ENCODE data around the gene SNPH.

Gene SNPH

GRCh38 chr20:1310506-1311190 is 44.6 kb downstream of the SNPH start:
- Histone ChIP-seq H3K4me1 (ENCODE audit: control insufficient read depth, insufficient read depth, low read length) (0 out of 2 replicates have a peak, but pooled peaks cover 2% of the 10 kb centered on the region), H3K4me3 (ENCODE audit: low read depth, low read length) (no peak overlapping the region), H3K27ac (ENCODE audit: extremely low read depth, low read depth, low read length) (no peak overlapping the region), H3K36me3 (ENCODE audit: control insufficient read depth in 2 of 2, insufficient read depth in 1 of 2, low read length in 2 of 2) (peaks cover 0 to 6% of the 10 kb centered on the region in 2 experiments; a peak in 1 of 3 replicates), H3K9me3 (ENCODE audit: control insufficient read depth, insufficient read depth, low read depth, low read length) (no peaks in the 10 kb centered on the region)
- POLR2A ChIA-PET = no interaction called here
- TF ChIP-seq ZNF692 (tag by site-specific recombination; IDR thresholded peaks at IDR 0.05) = no peak
- no peak for TF ChIP-seq ZFP37 (tag by site-specific recombination; IDR thresholded peaks at IDR 0.05)
- no peak for TF ChIP-seq ZBTB8A (tag by site-specific recombination; IDR thresholded peaks at IDR 0.05)
- TF ChIP-seq ZSCAN4 (tag by site-specific recombination; IDR thresholded peaks at IDR 0.05) = no peak
- TF ChIP-seq OSR2 (tag by site-specific recombination; IDR thresholded peaks at IDR 0.05) = no peak
- TF ChIP-seq PRDM4 (tag by site-specific recombination; IDR thresholded peaks at IDR 0.05) = no peak
- CTCF ChIA-PET = interaction anchor here (4.3 kb wide), 1 partner anchor 125 kb away, joined by 56 read pairs; no protein-coding TSS in a partner anchor

GRCh38 chr20:1312308-1312707 is 46.2 kb downstream of the SNPH start:
- Histone ChIP-seq H3K9me3 (ENCODE audit: control insufficient read depth, insufficient read depth, low read depth, low read length) (no peaks in the 10 kb centered on the region), H3K27ac (ENCODE audit: extremely low read depth, low read depth, low read length) (no peak overlapping the region), H3K4me3 (ENCODE audit: low read depth, low read length) (no peak overlapping the region), H3K36me3 (ENCODE audit: control insufficient read depth in 2 of 2, insufficient read depth in 1 of 2, low read length in 2 of 2) (no peaks in the 10 kb centered on the region), H3K4me1 (ENCODE audit: control insufficient read depth, insufficient read depth, low read length) (0 out of 2 replicates have a peak, but pooled peaks cover 2% of the 10 kb centered on the region)
- TF ChIP-seq TRIM28 (IDR thresholded peaks at IDR 0.05; ENCODE audit: borderline replicate concordance, low read length) (no peak), ZNF692 (tag by site-specific recombination; IDR thresholded peaks at IDR 0.05) (no peak), ZNF248 (tag by site-specific recombination; IDR thresholded peaks at IDR 0.05) (no peak), ZNF449 (tag by site-specific recombination; IDR thresholded peaks at IDR 0.05) (no peak), ZNF324 (tag by site-specific recombination; IDR thresholded peaks at IDR 0.05) (no peak), ZNF10 (tag by site-specific recombination; IDR thresholded peaks at IDR 0.05) (no peak), ZNF585B (tag by site-specific recombination; IDR thresholded peaks at IDR 0.05) (no peak), ZNF341 (tag by site-specific recombination; IDR thresholded peaks at IDR 0.05; ENCODE audit: low read depth) (no peak), ZNF791 (tag by site-specific recombination; IDR thresholded peaks at IDR 0.05) (no peak), ZNF302 (tag by site-specific recombination; IDR thresholded peaks at IDR 0.05; ENCODE audit: low read depth) (no peak), SP2 (tag by site-specific recombination; IDR thresholded peaks at IDR 0.05) (no peak), ZNF366 (tag by site-specific recombination; conservative IDR thresholded peaks at IDR 0.05) (no peak), ZNF354C (tag by site-specific recombination; IDR thresholded peaks at IDR 0.05; ENCODE audit: borderline replicate concordance, low read depth) (no peak), ZNF362 (tag by site-specific recombination; IDR thresholded peaks at IDR 0.05) (no peak), ZNF664 (tag by site-specific recombination; IDR thresholded peaks at IDR 0.05) (no peak)
- ChIA-PET CTCF (interaction anchor here (0.6 to 4.3 kb wide), 17 partner anchors 8 to 1196 kb away, joined by 3 to 56 read pairs (median 6); partner anchors contain the start of genes NSFL1C and ZNF343), POLR2A (interaction anchor here (0.9 kb wide), 1 partner anchor 46 kb away, joined by 3 read pairs; no protein-coding TSS in a partner anchor)
